Measurements from ENCODE around the gene POC1A. TPM values are rescaled to one million over a fixed set of nuclear protein-coding genes. Genes with fewer than 3 reads are reported as not detected.

The POC1A gene
- total and polyA plus RNA-seq, 12 donors, result 0.44 to 3.5 (median 1.1) TPM

DNA sequence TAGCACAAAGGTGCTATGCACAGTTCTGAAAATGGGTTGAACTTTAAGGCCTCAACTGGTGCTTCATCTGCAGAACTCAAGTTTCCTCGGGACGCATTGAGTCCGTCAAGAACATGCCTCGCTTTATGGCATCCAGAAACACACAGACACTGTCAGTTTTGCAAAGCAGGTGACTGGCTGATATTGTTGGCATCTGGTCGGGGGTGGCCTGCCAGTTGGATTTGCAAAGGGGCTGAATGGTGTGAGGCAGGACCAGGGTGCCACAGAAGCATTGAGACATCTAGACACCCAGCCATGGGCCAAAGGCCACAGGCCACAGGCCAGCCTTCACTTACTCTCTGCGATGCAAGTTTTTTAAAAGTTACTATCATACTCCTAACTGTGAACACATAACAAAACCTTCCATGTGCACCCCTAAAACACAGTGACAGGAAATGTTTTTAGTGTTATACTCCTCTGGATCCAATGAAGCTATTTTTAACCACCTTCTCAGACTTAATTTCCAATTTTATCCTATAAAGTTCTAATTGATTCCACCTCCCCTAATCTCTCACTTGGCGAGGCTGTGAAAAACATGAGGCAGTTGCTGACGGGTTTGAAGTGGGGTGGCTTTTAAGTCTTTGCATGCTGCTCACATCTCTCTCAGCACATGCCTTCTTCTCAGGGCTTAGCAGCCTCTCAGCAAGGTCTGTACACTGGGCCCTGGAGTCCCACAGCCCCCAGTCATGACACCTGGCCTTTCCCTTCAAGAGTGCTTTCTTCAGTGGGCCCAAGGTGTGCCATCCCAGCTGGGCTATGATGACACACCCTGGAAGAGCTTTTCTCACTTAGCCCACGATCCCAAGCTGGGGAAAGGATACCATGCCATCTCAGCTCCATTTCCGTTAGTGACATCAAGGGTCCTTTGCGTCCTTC, 59.4 kb downstream of the POC1A start:
- 90 to 92% methylated on average over 11 of the region's 11 CpGs for WGBS, 2 donors
- Histone ChIP-seq H3K36me3 (no peaks in the 10 kb centered on the region), H3K27ac (no peak overlapping the region), H3K4me3 (no peak overlapping the region), H3K4me1 (peaks cover 11 to 53% (median 22%) of the 10 kb centered on the region in 9 donors), H3K9me3 (no peaks in the 10 kb centered on the region), H3K27me3 (no peaks in the 10 kb centered on the region)
- ATAC-seq (no peak), DNase-seq (no peak)
- TF ChIP-seq, protein P1, sequence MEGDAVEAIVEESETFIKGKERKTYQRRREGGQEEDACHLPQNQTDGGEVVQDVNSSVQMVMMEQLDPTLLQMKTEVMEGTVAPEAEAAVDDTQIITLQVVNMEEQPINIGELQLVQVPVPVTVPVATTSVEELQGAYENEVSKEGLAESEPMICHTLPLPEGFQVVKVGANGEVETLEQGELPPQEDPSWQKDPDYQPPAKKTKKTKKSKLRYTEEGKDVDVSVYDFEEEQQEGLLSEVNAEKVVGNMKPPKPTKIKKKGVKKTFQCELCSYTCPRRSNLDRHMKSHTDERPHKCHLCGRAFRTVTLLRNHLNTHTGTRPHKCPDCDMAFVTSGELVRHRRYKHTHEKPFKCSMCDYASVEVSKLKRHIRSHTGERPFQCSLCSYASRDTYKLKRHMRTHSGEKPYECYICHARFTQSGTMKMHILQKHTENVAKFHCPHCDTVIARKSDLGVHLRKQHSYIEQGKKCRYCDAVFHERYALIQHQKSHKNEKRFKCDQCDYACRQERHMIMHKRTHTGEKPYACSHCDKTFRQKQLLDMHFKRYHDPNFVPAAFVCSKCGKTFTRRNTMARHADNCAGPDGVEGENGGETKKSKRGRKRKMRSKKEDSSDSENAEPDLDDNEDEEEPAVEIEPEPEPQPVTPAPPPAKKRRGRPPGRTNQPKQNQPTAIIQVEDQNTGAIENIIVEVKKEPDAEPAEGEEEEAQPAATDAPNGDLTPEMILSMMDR (IDR thresholded peaks at IDR 0.05), result no peak
- intact Hi-C loops (cut with DNase I), result loop anchor here in 1 of 10 donors (1.0 kb wide), 1 partner anchor 33 kb away; no protein-coding TSS in a partner anchor

DNA sequence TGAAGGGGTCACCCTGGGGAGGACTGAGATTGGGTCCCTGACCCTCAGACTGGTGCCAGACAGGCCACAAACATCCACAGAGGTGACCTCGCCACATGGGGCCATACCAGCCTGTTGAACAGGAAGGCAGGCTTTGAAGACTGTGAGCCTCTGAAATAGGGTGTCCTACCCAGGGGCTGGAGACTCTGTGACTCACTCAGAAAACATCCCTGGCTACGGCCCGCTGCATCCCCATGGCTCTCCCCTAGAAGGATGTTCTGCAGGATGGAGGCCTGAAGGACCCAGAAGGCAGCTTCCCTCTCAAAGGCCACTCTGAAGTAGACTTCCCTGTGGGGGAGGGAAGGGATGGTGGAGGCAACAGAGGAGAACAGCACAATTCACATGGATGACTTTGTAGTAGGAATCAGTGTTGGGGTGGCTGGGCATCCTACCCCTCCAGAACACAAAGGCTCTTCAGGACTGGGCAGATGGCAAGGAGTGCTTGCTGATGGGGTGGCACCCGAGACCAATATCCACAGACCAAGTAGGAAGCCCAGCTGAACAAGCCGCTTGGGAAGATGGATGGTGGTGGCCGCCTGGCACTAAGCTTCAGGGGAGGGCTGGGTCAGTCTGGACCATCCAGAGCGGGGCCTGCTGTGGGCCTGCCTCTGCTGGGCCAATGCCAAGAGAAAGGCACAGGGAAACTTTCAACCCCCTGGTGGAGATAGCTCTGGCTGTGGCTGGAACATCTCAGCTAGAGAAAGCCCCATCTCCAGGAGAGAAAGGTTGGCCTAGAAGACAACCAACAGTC, 60.3 kb downstream of the POC1A start:
- DNase-seq, result no peak

DNA sequence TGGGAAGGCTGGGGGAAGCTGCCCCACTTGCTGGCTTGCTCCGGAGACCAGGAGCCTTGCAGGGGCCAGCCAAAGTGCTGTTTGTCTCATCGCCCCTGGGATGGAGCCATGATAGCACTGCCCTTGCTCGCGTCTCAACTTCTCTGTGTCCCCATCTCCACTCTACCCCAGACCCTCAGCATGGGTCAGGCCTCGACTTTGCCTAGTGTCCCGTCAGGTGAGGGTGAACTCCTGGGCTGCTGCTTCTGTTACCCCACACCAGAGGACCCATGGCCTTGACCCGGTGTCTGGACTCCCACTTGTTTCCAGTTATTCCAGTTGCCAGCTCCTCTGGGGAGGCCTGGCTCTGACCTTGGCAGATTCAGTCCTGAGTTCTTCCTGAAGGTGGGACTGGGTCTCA, 61.3 kb downstream of the POC1A start:
- TF ChIP-seq, protein P1 (IDR thresholded peaks at IDR 0.05), result no peak
- DNase-seq (no peak), ATAC-seq (no peak)
- intact Hi-C loops (cut with DNase I), result no loop called here
- Histone ChIP-seq H3K36me3 (no peaks in the 10 kb centered on the region), H3K27ac (no peak overlapping the region), H3K4me3 (no peak overlapping the region), H3K4me1 (peaks cover 15 to 57% (median 42%) of the 10 kb centered on the region in 9 donors), H3K27me3 (no peaks in the 10 kb centered on the region), H3K9me3 (no peaks in the 10 kb centered on the region)
- 86 to 89% methylated on average over 7 of the region's 7 CpGs for WGBS, 2 donors

More for the DNA sequence above, 60.3 kb downstream of the POC1A start:
- no peaks in the 10 kb centered on the region for H3K9me3 ChIP-seq
- H3K4me1 ChIP-seq, result peaks cover 14 to 57% (median 31%) of the 10 kb centered on the region in 9 donors
- H3K27me3 ChIP-seq, result no peaks in the 10 kb centered on the region
- no peak overlapping the region for H3K27ac ChIP-seq
- H3K36me3 ChIP-seq, result no peaks in the 10 kb centered on the region
- 92% methylated on average over 7 of the region's 7 CpGs for WGBS, 2 donors
- intact Hi-C loops (cut with DNase I), result loop anchor here in 1 of 10 donors (1.0 kb wide), 1 partner anchor 34 kb away; no protein-coding TSS in a partner anchor
- no peak for ATAC-seq
- TF ChIP-seq, protein P1 (IDR thresholded peaks at IDR 0.05), result no peak
- no peak overlapping the region for H3K4me3 ChIP-seq

DNA sequence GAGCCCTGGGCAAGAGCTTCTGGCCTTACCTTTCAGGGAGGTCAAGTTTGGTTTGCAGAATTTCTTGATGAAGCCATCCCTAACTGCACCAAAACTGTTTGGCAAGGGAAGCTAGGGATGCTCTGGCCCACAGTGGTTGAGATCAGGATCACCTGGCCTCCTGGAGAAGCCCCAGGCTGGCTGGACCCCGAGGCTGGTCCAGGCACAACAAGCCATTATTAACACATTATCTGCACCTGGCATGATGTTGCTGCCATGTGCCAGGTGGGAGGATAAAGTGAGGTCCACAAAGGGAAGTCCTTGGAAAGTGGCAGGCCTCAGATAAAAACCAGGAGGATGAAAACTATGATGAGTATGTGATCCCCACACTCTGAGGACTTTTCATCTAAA, 62.0 kb downstream of the POC1A start:
- DNase-seq, result no peak

More for the DNA sequence above, 62.0 kb downstream of the POC1A start:
- no peaks in the 10 kb centered on the region for H3K36me3 ChIP-seq
- TF ChIP-seq, protein P1 (IDR thresholded peaks at IDR 0.05), result no peak
- no peak overlapping the region for H3K27ac ChIP-seq
- no peak overlapping the region for H3K4me3 ChIP-seq
- intact Hi-C loops (cut with DNase I), result no loop called here
- 46 to 52% methylated on average over 1 of the region's 1 CpG for WGBS, 2 donors
- no peaks in the 10 kb centered on the region for H3K27me3 ChIP-seq
- peaks cover 15 to 62% (median 48%) of the 10 kb centered on the region in 9 donors for H3K4me1 ChIP-seq
- ATAC-seq, result no peak
- no peaks in the 10 kb centered on the region for H3K9me3 ChIP-seq
